ENCODE data around the gene TRIM72.

GRCh38 chr16:31179219-31179746 is 34.6 kb upstream of the TRIM72 start:
- TF ChIP-seq CTCF (IDR thresholded peaks at IDR 0.05) (no peak), POLR2A (IDR thresholded peaks at IDR 0.05) (no peak)

Measured in Peyer's patch (tissue), 4 donors.